Endothelial cell of umbilical vein (primary cell): ENCODE measurements around the gene UGGT2. TPM values are rescaled to one million over a fixed set of nuclear protein-coding genes. Genes with fewer than 3 reads are reported as not detected.
A peak's percentile ranks its signal among the peaks of the same experiment; 100 is the strongest.

Experiments
- BruUV-seq: library from RNA; stranded (reverse); fragments of 400-500 nt; replicated peaks from 2 replicates; lab custom pipeline; 2021; lab: Mats Ljungman, UMichigan
- CTCF ChIA-PET: fragments of 300-600, 350-600 bp; sonication (Branson Sonifier 250); formaldehyde crosslinking; loops from one replicate; lab custom pipeline; 2021; ENCODE audit warnings: antibody characterized with exemption, inconsistent platforms; lab: Charles Lee
- POLR2A ChIA-PET: fragments of 300-600, 350-600 bp; sonication (Branson Sonifier 250); formaldehyde crosslinking; loops from one replicate; lab custom pipeline; 2021; ENCODE audit warnings: antibody characterized with exemption, inconsistent platforms; lab: Charles Lee
- DNase-seq: peaks from one replicate; pipeline ENCODE4 v3.0.0-alpha.2; 2011; ENCODE audit warnings: low read depth, low spot score
- FAIRE-seq: peaks from 2 replicates; lab custom pipeline; 2011; peaks lifted over from hg19 to GRCh38; lab: Jason Lieb, UNC
- H2AFZ ChIP-seq: 2 replicates; pipeline ENCODE4 v1.6.0; 2012; ENCODE audit warnings: low read depth, low read length, control low read depth, inconsistent platforms
- H3K27ac ChIP-seq: 2 replicates; pipeline ENCODE4 v1.5.1; 2011; ENCODE audit warnings: low read depth, mild to moderate bottlenecking, control low read depth, low read length, moderate library complexity; ENCODE audit not compliant: insufficient read depth
- H3K27me3 ChIP-seq, 2 experiments: 2 replicates each; pipeline versions ENCODE4 v1.6.0 to v1.6.1; 2011; ENCODE audit warnings: low read length in 2 of 2, mixed read lengths in 1 of 2; ENCODE audit not compliant: control insufficient read depth in 2 of 2, insufficient read depth in 2 of 2
- H3K36me3 ChIP-seq, 2 experiments: 2 replicates in 1 of 2; 3 replicates in 1 of 2; pipeline ENCODE4 v1.5.1; 2011; ENCODE audit warnings: low read length in 2 of 2, mild to moderate bottlenecking in 1 of 2, moderate library complexity in 1 of 2; ENCODE audit not compliant: control insufficient read depth in 2 of 2, insufficient read depth in 2 of 2; ENCODE audit errors: extremely low read depth in 1 of 2
- H3K4me1 ChIP-seq: 3 replicates; pipeline ENCODE4 v1.5.1; 2011; ENCODE audit warnings: mild to moderate bottlenecking, low read length; ENCODE audit not compliant: control insufficient read depth, insufficient read depth; ENCODE audit errors: extremely low read depth
- H3K4me2 ChIP-seq: 2 replicates; pipeline ENCODE4 v1.6.1; 2011; ENCODE audit warnings: low read length, control low read depth, mixed read lengths; ENCODE audit not compliant: insufficient read depth
- H3K4me3 ChIP-seq, 3 experiments: fragments of 200-600 bp in 1 of 3; sonication (generic), shearing (Covaris generic) in 1 of 3; replicated peaks in 1 of 3; 2 replicates each; pipeline ENCODE4 v1.5.1; 2011 to 2016; ENCODE audit warnings: control low read depth in 3 of 3, low read length in 3 of 3, mild to moderate bottlenecking in 2 of 3, inconsistent platforms in 1 of 3, low read depth in 1 of 3, moderate library complexity in 1 of 3; ENCODE audit not compliant: insufficient read depth in 1 of 3
- H3K79me2 ChIP-seq: 2 replicates; pipeline ENCODE4 v1.6.0; 2012; ENCODE audit warnings: low read length, inconsistent platforms; ENCODE audit not compliant: control insufficient read depth, insufficient read depth
- H3K9ac ChIP-seq: replicated peaks from 2 replicates; pipeline ENCODE3; 2011; ENCODE audit warnings: low read length, control low read depth; ENCODE audit not compliant: insufficient read depth; ENCODE audit errors: extremely low read depth
- H3K9me1 ChIP-seq: replicated peaks from 3 replicates; pipeline ENCODE4 v1.6.0; 2011; ENCODE audit warnings: mild to moderate bottlenecking, low read length; ENCODE audit not compliant: control insufficient read depth, insufficient read depth; ENCODE audit errors: extremely low read depth
- H3K9me3 ChIP-seq: replicated peaks from 2 replicates; pipeline ENCODE4 v1.5.1; 2012; ENCODE audit warnings: low read length, inconsistent platforms; ENCODE audit not compliant: control insufficient read depth, insufficient read depth
- H4K20me1 ChIP-seq: replicated peaks from 2 replicates; pipeline ENCODE3; 2011; ENCODE audit warnings: mild to moderate bottlenecking, low read length; ENCODE audit not compliant: control insufficient read depth, insufficient read depth; ENCODE audit errors: extremely low read depth
- EZH2 ChIP-seq: IDR thresholded peaks from 2 replicates; pipeline ENCODE4 v1.6.1; 2012; ENCODE audit warnings: borderline replicate concordance, low read depth, mild to moderate bottlenecking, moderate library complexity, low read length, inconsistent platforms; ENCODE audit not compliant: severe bottlenecking
- FOS ChIP-seq: IDR thresholded peaks from 2 replicates; pipeline ENCODE4 v1.6.1; 2011; ENCODE audit warnings: mild to moderate bottlenecking, low read length, moderate library complexity, borderline replicate concordance; ENCODE audit not compliant: insufficient read depth
- GATA2 ChIP-seq: IDR thresholded peaks from 2 replicates; pipeline ENCODE4 v1.7.0; 2011; ENCODE audit warnings: low read depth, mild to moderate bottlenecking, moderate library complexity, mixed read lengths, low read length; ENCODE audit not compliant: insufficient read length, insufficient read depth
- JUN ChIP-seq: IDR thresholded peaks from 2 replicates; pipeline ENCODE4 v1.6.1; 2011; ENCODE audit warnings: borderline replicate concordance, low read depth; ENCODE audit not compliant: insufficient read length, insufficient read depth
- MYC ChIP-seq: IDR thresholded peaks from one replicate; pipeline ENCODE4 v1.6.1; 2011; ENCODE audit warnings: mild to moderate bottlenecking, low read depth, low read length
- POLR2A ChIP-seq: IDR thresholded peaks from 2 replicates; pipeline ENCODE4 v1.6.1; 2012; ENCODE audit warnings: low read depth, mild to moderate bottlenecking, control low read depth, low read length
- dilution Hi-C: fragments of 300-500 bp; cut with MboI; formaldehyde crosslinking; loops from one replicate; pipeline ENCODE4 v1.15.0; 2019; ENCODE audit warnings: low sequenced_read_pairs; ENCODE audit not compliant: extremely low pct_ligation_motif_present
- intact Hi-C: fragments of 100-400 bp; cut with micrococcal nuclease; formaldehyde crosslinking; loops from one replicate; pipeline ENCODE4 v1.10.0; 2022
- polyA plus RNA-seq, 4 experiments: library from polyadenylated mRNA; depleted of rRNA in 3 of 4; stranded (reverse) in 3 of 4; unstranded in 1 of 4; fragments of >200 nt; gene quantifications; 2 replicates each; pipeline versions ENCODE4 v1.2.1 to v1.2.3, GENCODE V29; 2011 to 2012; ENCODE audit warnings: missing spikeins in 1 of 4
- total RNA-seq: library from RNA; stranded (reverse); gene quantifications from 2 replicates; pipeline ENCODE4 v1.2.3, GENCODE V29; 2021
- TF ChIP-seq, protein P1 (sequence below), 2 donors: IDR thresholded peaks; 1 replicate in 1 of 2; 2 replicates in 1 of 2; pipeline ENCODE4 v1.5.1; 2011; ENCODE audit warnings: low read length in 2 of 2, mild to moderate bottlenecking in 2 of 2, moderate library complexity in 2 of 2, control low read depth in 1 of 2, inconsistent platforms in 1 of 2, low read depth in 1 of 2; ENCODE audit not compliant: insufficient read depth in 1 of 2; ENCODE audit errors: extremely low read depth in 1 of 2

Gene UGGT2
- total and polyA plus RNA-seq, 2 donors (not counting 3 experiments of a cell fraction or from before 2014, with no cell fraction given): 4.6 to 25.1 TPM

DNA sequence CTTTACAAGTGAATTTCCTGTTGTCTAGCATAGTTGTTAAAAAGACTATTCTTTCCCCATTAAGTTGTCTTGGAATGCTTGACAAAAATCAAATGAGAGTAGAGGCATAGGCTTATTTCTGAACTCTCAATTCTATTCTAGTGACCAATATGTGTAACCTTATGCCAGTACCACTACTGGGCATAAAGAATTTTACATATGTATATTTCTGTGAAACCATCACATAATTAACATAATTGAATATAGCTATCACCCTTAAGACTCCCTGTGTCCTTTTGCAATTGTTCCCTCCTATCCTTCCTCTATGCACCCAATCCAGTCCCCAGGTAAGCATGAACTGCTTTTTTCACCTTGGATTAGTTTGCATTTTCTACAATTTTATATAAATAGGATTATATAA is 211.3 kb downstream of the UGGT2 start:
- Histone ChIP-seq H3K27ac (no peak overlapping the region), H3K4me2 (no peak overlapping the region), H3K79me2 (no peaks in the 10 kb centered on the region), H3K9me3 (no peaks in the 10 kb centered on the region), H3K9me1 (no peaks in the 10 kb centered on the region), H3K9ac (no peak overlapping the region), H4K20me1 (no peaks in the 10 kb centered on the region), H3K4me3 (no peak overlapping the region), H2AFZ (no peak overlapping the region), H3K4me1 (no peaks in the 10 kb centered on the region), H3K36me3 (no peaks in the 10 kb centered on the region), H3K27me3 (no peaks in the 10 kb centered on the region)
- intact Hi-C loops (no loop called here), dilution Hi-C loops (no loop called here)
- ChIA-PET POLR2A (no interaction called here), CTCF (no interaction called here)
- no TSS peak for BruUV-seq
- TF ChIP-seq FOS (no peak), MYC (no peak)
- TF ChIP-seq, protein P1, sequence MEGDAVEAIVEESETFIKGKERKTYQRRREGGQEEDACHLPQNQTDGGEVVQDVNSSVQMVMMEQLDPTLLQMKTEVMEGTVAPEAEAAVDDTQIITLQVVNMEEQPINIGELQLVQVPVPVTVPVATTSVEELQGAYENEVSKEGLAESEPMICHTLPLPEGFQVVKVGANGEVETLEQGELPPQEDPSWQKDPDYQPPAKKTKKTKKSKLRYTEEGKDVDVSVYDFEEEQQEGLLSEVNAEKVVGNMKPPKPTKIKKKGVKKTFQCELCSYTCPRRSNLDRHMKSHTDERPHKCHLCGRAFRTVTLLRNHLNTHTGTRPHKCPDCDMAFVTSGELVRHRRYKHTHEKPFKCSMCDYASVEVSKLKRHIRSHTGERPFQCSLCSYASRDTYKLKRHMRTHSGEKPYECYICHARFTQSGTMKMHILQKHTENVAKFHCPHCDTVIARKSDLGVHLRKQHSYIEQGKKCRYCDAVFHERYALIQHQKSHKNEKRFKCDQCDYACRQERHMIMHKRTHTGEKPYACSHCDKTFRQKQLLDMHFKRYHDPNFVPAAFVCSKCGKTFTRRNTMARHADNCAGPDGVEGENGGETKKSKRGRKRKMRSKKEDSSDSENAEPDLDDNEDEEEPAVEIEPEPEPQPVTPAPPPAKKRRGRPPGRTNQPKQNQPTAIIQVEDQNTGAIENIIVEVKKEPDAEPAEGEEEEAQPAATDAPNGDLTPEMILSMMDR (IDR thresholded peaks at IDR 0.05; ENCODE audit: extremely low read depth in 1 of 2, insufficient read depth in 1 of 2, low read depth in 1 of 2, low read length in 2 of 2): no peak
- FAIRE-seq: no peak
- DNase-seq: no peak

- BruUV-seq: no TSS peak
- H2AFZ ChIP-seq: no peak overlapping the region
- no peaks in the 10 kb centered on the region for H3K36me3 ChIP-seq
- dilution Hi-C loops: no loop called here
- peak overlapping the region; percentile 80 for H3K4me2 ChIP-seq
- intact Hi-C loops: loop anchor here (1.0 to 10.0 kb wide), 11 partner anchors 147 to 1399 kb away; partner anchors contain the start of gene DZIP1
- FAIRE-seq (peak; percentile 42), DNase-seq (peak; percentile 81)
- H3K27me3 ChIP-seq: no peaks in the 10 kb centered on the region
- H3K9me1 ChIP-seq: no peaks in the 10 kb centered on the region
- H3K4me3 ChIP-seq: peak overlapping the region in 1 of 3 experiments; percentile 23
- no peaks in the 10 kb centered on the region for H4K20me1 ChIP-seq
- CTCF ChIA-PET: interaction anchor here (0.6 to 5.1 kb wide), 82 partner anchors 9 to 1398 kb away, joined by 3 to 286 read pairs (median 5); partner anchors contain the start of genes DNAJC3, DZIP1 and TGDS
- H3K9me3 ChIP-seq: no peaks in the 10 kb centered on the region
- H3K79me2 ChIP-seq: no peaks in the 10 kb centered on the region
- peaks cover 13% of the 10 kb centered on the region for H3K4me1 ChIP-seq
- H3K27ac ChIP-seq: peak overlapping the region; percentile 30
- POLR2A ChIA-PET: interaction anchor here (0.8 to 1.8 kb wide), 4 partner anchors 157 to 645 kb away, joined by 3 to 12 read pairs (median 6); partner anchors contain the start of gene DNAJC3
- peak overlapping the region; percentile 34 for H3K9ac ChIP-seq
- TF ChIP-seq MYC: no peak
- TF ChIP-seq GATA2: no peak
- TF ChIP-seq, protein P1 (IDR thresholded peaks at IDR 0.05; ENCODE audit: extremely low read depth in 1 of 2, insufficient read depth in 1 of 2, low read depth in 1 of 2, low read length in 2 of 2): peak; percentile 85 to 87
- TF ChIP-seq EZH2: no peak
- no peak for TF ChIP-seq FOS
- no peak for TF ChIP-seq JUN
- TF ChIP-seq POLR2A: no peak
Measured at GRCh38 chr13:95834134-95834765, 219.0 kb downstream of the UGGT2 start.
